Body of pancreas (tissue), 4 donors: ENCODE data around the gene MRPL30. TPM values are rescaled to one million over a fixed set of nuclear protein-coding genes. Genes with fewer than 3 reads are reported as not detected.

Experiments
- ATAC-seq: fragments of 150-250 bp; one replicate; pipeline ENCODE4 v1.9.1; 2016
- DNase-seq, 4 donors: peaks; one replicate each; pipeline ENCODE4 v3.0.0-alpha.2; 2019
- H3K27ac ChIP-seq, 4 donors: fragments of 200-600 bp; sonication (generic); 1 replicate in 3 of 4; 2 replicates in 1 of 4; pipeline versions ENCODE4 v1.5.1 to v1.6.1; 2016 to 2019; ENCODE audit warnings: mild to moderate bottlenecking in 1 of 4, mixed read lengths in 1 of 4, moderate library complexity in 1 of 4
- H3K27me3 ChIP-seq, 2 donors: fragments of 200-600 bp; sonication (generic); one replicate each; pipeline ENCODE4 v1.6.0; 2016; ENCODE audit warnings: mild to moderate bottlenecking in 1 of 2
- H3K36me3 ChIP-seq, 2 donors: fragments of 200-600 bp; sonication (generic); replicated peaks in 1 of 2; 2 replicates each; pipeline ENCODE4 v1.5.1; 2016; ENCODE audit warnings: low read depth in 2 of 2; ENCODE audit not compliant: insufficient read depth in 1 of 2
- H3K4me1 ChIP-seq: fragments of 200-600 bp; sonication (generic); one replicate; pipeline ENCODE4 v1.6.0; 2016
- H3K4me3 ChIP-seq, 2 donors: fragments of 200-600 bp; sonication (generic); 1 replicate in 1 of 2; 2 replicates in 1 of 2; pipeline ENCODE4 v1.5.1; 2016 to 2019
- H3K9me3 ChIP-seq, 3 donors: fragments of 200-600 bp; sonication (generic); 1 replicate in 2 of 3; 2 replicates in 1 of 3; pipeline ENCODE4 v1.5.1; 2016
- POLR2A ChIP-seq, 3 donors: fragments of 450-650 bp; IDR thresholded peaks; one replicate each; pipeline ENCODE4 v1.6.1; 2016; ENCODE audit warnings: antibody characterized with exemption in 3 of 3, mild to moderate bottlenecking in 2 of 3
- WGBS, 2 donors: methylation state at CpG; one replicate each; pipeline ENCODE4 v1.1.5; 2017; 5-methylcytosine and 5-hydroxymethylcytosine counted together
- intact Hi-C: fragments of 100-400 bp; cut with DNase I; formaldehyde crosslinking; loops from one replicate; pipeline ENCODE4 v1.15.1; 2023
- total RNA-seq, 2 donors: library from RNA; depleted of rRNA; stranded (reverse); fragments of >200 nt; gene quantifications; one replicate each; pipeline ENCODE4 v1.1.0, GENCODE V29; 2016
- TF ChIP-seq, protein P1 (sequence below), 7 experiments: fragments of 450-650 bp in 4 of 7; fragments of 200-600 bp in 3 of 7; sonication (generic) in 3 of 7; IDR thresholded peaks; one replicate each; pipeline ENCODE4 v1.5.1; 2016 to 2019; ENCODE audit warnings: antibody characterized with exemption in 7 of 7

The MRPL30 gene
- total RNA-seq, 2 donors from 2014 or later = 6.9 to 17.6 TPM

DNA sequence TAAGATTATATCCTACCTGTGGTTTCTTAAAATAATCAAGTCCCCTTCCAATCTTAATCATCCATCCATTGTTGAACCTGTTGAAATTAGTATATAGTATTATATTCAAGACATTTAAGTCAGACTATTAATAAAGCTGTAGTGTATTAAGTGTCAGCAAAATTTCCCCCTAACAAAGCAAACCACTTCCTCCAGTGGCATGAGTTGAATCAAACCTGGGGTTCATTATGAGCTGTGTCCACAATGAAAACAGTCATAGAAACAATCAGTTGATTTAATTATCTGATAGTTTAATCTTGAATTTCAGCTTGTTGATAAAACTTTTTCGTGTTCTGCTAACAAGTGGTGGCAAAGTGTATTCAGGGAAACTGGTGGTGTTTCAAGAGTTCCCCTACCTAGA, 11.4 kb upstream of the MRPL30 start:
- Histone ChIP-seq H3K9me3 (no peaks in the 10 kb centered on the region), H3K36me3 (peaks cover 0 to 20% of the 10 kb centered on the region in 2 donors), H3K27me3 (no peaks in the 10 kb centered on the region), H3K4me1 (no peaks in the 10 kb centered on the region), H3K4me3 (no peak overlapping the region), H3K27ac (no peak overlapping the region)
- 45 to 46% methylated on average over 1 of the region's 1 CpG for WGBS, 2 donors
- no peak for DNase-seq
- intact Hi-C loops = no loop called here
- TF ChIP-seq, protein P1, sequence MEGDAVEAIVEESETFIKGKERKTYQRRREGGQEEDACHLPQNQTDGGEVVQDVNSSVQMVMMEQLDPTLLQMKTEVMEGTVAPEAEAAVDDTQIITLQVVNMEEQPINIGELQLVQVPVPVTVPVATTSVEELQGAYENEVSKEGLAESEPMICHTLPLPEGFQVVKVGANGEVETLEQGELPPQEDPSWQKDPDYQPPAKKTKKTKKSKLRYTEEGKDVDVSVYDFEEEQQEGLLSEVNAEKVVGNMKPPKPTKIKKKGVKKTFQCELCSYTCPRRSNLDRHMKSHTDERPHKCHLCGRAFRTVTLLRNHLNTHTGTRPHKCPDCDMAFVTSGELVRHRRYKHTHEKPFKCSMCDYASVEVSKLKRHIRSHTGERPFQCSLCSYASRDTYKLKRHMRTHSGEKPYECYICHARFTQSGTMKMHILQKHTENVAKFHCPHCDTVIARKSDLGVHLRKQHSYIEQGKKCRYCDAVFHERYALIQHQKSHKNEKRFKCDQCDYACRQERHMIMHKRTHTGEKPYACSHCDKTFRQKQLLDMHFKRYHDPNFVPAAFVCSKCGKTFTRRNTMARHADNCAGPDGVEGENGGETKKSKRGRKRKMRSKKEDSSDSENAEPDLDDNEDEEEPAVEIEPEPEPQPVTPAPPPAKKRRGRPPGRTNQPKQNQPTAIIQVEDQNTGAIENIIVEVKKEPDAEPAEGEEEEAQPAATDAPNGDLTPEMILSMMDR (IDR thresholded peaks at IDR 0.05) = no peak
- no peak for TF ChIP-seq POLR2A (IDR thresholded peaks at IDR 0.05)
- ATAC-seq = no peak

DNA sequence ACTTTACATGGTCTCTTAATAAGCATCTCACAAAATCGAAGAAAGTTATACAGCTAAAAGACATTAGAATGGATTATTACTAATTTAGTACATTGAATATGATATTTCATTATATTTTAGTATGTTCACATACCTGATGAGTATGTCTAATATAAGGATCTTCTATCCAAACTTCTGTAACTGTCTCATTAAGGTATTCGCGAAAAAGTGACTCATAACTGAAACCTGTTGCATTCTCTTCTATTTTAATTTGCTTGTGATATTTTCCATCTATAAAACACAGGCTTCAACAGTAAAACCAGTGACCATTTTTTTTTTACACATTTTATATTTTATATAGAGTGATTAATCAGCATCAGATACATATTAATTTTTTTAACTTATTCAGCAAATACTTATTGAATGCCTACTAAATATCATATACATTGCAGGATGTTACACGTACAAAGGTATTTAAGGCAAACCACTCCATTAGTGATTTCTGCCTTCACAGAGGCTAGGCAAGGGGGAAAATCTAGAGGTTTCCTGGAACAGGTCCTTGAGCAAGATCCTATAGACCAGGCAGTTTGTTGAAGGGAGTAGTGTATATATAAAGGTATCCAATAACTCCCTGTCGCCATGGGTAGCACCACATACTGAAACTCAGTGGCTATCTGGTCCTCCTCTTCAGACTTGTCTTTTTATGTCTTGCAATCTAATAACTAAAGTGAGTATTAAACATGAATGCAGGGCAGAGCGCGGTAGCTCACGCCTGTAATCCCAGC, 9.4 kb upstream of the MRPL30 start:
- no peak overlapping the region for H3K27ac ChIP-seq
- H3K27me3 ChIP-seq = no peaks in the 10 kb centered on the region
- DNase-seq = no peak
- intact Hi-C loops = no loop called here
- no peak overlapping the region for H3K4me3 ChIP-seq
- no peaks in the 10 kb centered on the region for H3K4me1 ChIP-seq
- TF ChIP-seq, protein P1 (IDR thresholded peaks at IDR 0.05) = no peak
- no peak for TF ChIP-seq POLR2A (IDR thresholded peaks at IDR 0.05)
- H3K36me3 ChIP-seq = peaks cover 0 to 20% of the 10 kb centered on the region in 2 donors
- no peaks in the 10 kb centered on the region for H3K9me3 ChIP-seq
- ATAC-seq = no peak
- WGBS, 2 donors = 89 to 93% methylated on average over 8 of the region's 8 CpGs

GRCh38 chr2:99181624-99182000, 628 bp downstream of the MRPL30 start:
- intact Hi-C loops = no loop called here
- H3K9me3 ChIP-seq = no peaks in the 10 kb centered on the region
- 2% methylated on average over 4 of the region's 4 CpGs for WGBS, 2 donors
- H3K4me3 ChIP-seq = peak overlapping the region; percentile 35 to 82
- DNase-seq = no peak
- H3K4me1 ChIP-seq = peaks cover 41% of the 10 kb centered on the region
- no peaks in the 10 kb centered on the region for H3K27me3 ChIP-seq
- TF ChIP-seq, protein P1 (IDR thresholded peaks at IDR 0.05) = no peak
- TF ChIP-seq POLR2A (IDR thresholded peaks at IDR 0.05) = no peak
- peak overlapping the region in 3 of 4 donors; percentile 53 to 85 (median 71) for H3K27ac ChIP-seq
- ATAC-seq = no peak
- H3K36me3 ChIP-seq = no peaks in the 10 kb centered on the region

DNA sequence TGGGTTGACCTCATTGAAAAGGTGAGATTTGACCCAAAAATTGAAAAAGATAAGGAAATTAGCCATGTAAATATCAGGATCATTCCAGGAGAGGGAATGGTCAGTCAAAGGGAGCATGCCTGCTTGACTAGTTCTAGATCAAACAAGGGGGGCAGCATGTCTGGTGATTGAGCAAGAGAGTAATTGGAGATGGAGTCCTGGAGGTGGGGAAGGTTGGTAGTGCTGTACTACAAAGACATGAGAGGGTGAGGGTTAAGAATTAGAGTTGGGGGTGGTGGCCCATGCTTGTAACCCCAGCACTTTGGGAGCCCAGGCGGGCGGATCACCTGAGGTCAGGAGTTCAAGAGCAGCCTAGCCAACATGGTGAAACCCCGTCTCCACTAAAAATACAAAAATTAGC, 2.0 kb downstream of the MRPL30 start:
- no peaks in the 10 kb centered on the region for H3K36me3 ChIP-seq

More for the DNA sequence above, 2.0 kb downstream of the MRPL30 start:
- TF ChIP-seq, protein P1 (IDR thresholded peaks at IDR 0.05) = no peak
- no peak for TF ChIP-seq POLR2A (IDR thresholded peaks at IDR 0.05)
- DNase-seq = no peak
- no peak overlapping the region for H3K4me3 ChIP-seq
- no peaks in the 10 kb centered on the region for H3K9me3 ChIP-seq
- H3K27ac ChIP-seq = no peak overlapping the region
- intact Hi-C loops = no loop called here
- H3K27me3 ChIP-seq = no peaks in the 10 kb centered on the region
- no peak for ATAC-seq
- peaks cover 41% of the 10 kb centered on the region for H3K4me1 ChIP-seq
- 91 to 97% methylated on average over 3 of the region's 3 CpGs for WGBS, 2 donors
